Measurements from ENCODE around the gene KCNK2.
A peak's percentile ranks its signal among the peaks of the same experiment; 100 is the strongest.

KCNK2 gene, protein sequence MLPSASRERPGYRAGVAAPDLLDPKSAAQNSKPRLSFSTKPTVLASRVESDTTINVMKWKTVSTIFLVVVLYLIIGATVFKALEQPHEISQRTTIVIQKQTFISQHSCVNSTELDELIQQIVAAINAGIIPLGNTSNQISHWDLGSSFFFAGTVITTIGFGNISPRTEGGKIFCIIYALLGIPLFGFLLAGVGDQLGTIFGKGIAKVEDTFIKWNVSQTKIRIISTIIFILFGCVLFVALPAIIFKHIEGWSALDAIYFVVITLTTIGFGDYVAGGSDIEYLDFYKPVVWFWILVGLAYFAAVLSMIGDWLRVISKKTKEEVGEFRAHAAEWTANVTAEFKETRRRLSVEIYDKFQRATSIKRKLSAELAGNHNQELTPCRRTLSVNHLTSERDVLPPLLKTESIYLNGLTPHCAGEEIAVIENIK

DNA sequence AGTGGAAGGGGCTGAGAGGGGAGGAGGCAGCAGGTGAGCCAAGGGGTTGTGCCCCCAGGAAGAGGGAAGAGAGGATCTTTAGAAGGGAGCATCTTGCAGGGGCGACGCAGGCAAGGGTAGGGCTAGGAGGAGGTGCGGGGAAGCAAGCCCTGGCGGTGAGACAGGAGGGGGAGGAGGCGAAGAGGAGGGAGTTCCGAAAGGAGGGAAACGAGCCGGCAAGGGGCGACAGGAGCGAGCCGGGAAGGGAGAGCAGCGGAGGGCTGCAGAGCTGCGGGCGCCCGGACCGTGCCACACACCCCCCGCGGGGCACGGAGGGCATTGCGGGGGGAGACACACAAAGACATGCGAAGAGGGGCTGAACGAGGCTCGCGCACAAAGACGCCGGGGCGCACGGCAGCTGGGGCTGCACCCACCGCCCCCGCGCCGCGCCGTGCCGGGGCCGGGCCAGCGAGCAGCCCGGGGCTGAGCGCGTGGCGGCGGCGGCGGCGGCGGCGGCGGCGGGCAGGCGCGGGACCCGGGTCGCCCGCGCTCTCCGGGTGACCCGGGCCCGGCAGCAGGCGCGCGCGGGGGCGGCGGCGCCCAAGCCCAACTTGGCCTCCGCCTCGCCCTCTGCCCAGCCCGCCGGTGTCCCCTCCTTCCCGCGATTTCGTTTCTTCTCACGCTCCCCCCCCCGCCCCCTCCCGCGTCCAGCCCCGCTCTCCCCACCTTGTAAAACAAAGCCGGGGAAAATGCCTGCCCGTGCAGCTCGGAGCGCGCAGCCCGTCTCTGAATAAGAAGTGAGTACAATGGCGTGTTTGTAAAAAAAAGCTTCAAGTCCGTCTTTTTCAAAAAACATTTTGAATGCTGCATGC lies at the start of gene KCNK2:
Gene KCNK2 (plus strand): TSS at position 206 of the 851 bp plus-strand sequence. CDS start 649 bp downstream, outside the sequence.
- H3K9ac ChIP-seq (ENCODE audit: low read length): peak within 1 kb of the TSS; percentile 83
- H3K9me3 ChIP-seq (ENCODE audit: control insufficient read depth, low read length): no peaks in the 10 kb centered on the region
- H3K36me3 ChIP-seq (ENCODE audit: control insufficient read depth, insufficient read depth, low read length, severe bottlenecking): no peaks in the 10 kb centered on the region
- no peaks in the 10 kb centered on the region for H3K27me3 ChIP-seq (replicated peaks; ENCODE audit: control insufficient read depth, insufficient read depth, low read length)
- peak; percentile 69 for DNase-seq (ENCODE audit: low read depth)
- H3K4me3 ChIP-seq (ENCODE audit: low read length): peak within 1 kb of the TSS; percentile 95
- no peaks in the 10 kb centered on the region for H3K4me1 ChIP-seq (ENCODE audit: control insufficient read depth, insufficient read depth, low read length)

DNA sequence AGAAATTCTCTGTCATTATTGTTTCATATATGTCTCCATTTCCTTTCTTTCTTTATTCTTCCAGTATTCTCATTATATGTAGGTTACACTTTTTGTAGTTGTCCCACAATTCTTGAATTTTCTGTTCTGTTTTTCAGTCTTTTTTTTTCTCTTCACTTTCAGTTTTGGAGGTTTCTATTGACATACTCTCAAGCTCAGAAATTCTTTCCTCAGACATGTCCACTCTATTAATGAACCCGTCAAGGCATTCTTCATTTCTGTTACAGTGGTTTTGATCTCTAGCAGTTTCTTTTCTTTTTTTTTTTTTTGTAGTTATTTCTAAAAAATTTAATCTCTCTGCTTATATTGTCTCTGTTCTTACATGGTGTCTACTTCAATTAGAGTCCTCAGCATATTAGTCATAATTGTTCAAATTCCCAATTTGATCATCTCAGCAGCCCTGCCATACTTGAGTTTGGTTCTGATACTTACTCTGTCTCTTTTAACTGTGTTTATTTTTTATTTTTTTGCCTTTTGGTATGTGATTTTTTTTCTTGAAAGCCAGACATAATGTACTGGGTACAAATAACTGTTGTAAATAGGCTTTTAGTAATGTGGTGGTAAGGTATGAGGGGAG lies 49.5 kb upstream of the KCNK2 start:
- Histone ChIP-seq H3K4me3 (ENCODE audit: low read length) (peak overlapping the region; percentile 44), H3K9me3 (ENCODE audit: control insufficient read depth, low read length) (no peaks in the 10 kb centered on the region), H3K9ac (ENCODE audit: low read length) (no peak overlapping the region), H3K27me3 (replicated peaks; ENCODE audit: control insufficient read depth, insufficient read depth, low read length) (no peaks in the 10 kb centered on the region), H3K36me3 (ENCODE audit: control insufficient read depth, insufficient read depth, low read length, severe bottlenecking) (no peaks in the 10 kb centered on the region), H3K4me1 (ENCODE audit: control insufficient read depth, insufficient read depth, low read length) (peaks cover 4% of the 10 kb centered on the region)
- no peak for DNase-seq (ENCODE audit: low read depth)

DNA sequence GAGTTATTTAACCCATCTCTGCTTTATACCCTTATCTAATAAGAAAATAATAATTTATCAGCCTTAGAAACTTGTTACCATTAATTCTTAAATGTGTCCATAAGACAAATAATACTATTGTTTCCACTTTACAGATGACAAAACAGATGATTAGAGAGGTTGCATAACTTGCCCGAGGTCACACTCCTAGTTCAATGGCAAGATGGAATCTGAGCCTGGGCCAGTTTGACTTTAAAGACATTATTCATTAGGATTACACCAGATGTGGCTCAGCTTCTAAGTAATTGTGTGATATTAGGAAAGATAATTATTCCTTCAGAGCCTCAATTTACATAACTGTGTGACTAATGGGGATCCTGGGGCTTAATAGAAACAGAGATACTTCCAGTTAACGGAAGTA lies 42.3 kb upstream of the KCNK2 start:
- H3K4me3 ChIP-seq (ENCODE audit: low read length): no peak overlapping the region
- no peak overlapping the region for H3K9ac ChIP-seq (ENCODE audit: low read length)
- DNase-seq (ENCODE audit: low read depth): no peak
- H3K27me3 ChIP-seq (replicated peaks; ENCODE audit: control insufficient read depth, insufficient read depth, low read length): no peaks in the 10 kb centered on the region
- peaks cover 3% of the 10 kb centered on the region for H3K36me3 ChIP-seq (ENCODE audit: control insufficient read depth, insufficient read depth, low read length, severe bottlenecking)
- no peaks in the 10 kb centered on the region for H3K4me1 ChIP-seq (ENCODE audit: control insufficient read depth, insufficient read depth, low read length)
- H3K9me3 ChIP-seq (ENCODE audit: control insufficient read depth, low read length): no peaks in the 10 kb centered on the region

DNA sequence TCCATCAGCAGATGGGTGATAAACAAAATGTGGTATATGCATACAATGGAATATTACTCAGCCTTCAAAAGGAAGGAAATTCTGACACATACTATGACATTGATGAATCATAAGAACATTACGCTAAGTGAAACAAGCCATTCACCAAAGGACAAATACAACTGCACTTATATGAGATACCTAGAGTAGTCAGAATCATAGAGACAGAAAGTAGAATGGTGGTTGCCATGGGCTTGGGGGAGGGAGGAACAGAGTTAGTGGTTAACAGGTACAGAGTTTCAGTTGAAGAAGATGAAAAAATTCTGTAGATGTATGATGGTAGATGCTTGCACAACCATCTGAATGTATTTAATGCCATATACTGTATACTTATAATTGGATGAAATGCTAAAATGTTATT lies 39.1 kb upstream of the KCNK2 start:
- H3K9ac ChIP-seq (ENCODE audit: low read length): no peak overlapping the region
- no peaks in the 10 kb centered on the region for H3K27me3 ChIP-seq (replicated peaks; ENCODE audit: control insufficient read depth, insufficient read depth, low read length)
- H3K4me3 ChIP-seq (ENCODE audit: low read length): no peak overlapping the region
- peaks cover 3% of the 10 kb centered on the region for H3K36me3 ChIP-seq (ENCODE audit: control insufficient read depth, insufficient read depth, low read length, severe bottlenecking)
- no peaks in the 10 kb centered on the region for H3K9me3 ChIP-seq (ENCODE audit: control insufficient read depth, low read length)
- DNase-seq (ENCODE audit: low read depth): no peak
- H3K4me1 ChIP-seq (ENCODE audit: control insufficient read depth, insufficient read depth, low read length): peaks cover 5% of the 10 kb centered on the region

DNA sequence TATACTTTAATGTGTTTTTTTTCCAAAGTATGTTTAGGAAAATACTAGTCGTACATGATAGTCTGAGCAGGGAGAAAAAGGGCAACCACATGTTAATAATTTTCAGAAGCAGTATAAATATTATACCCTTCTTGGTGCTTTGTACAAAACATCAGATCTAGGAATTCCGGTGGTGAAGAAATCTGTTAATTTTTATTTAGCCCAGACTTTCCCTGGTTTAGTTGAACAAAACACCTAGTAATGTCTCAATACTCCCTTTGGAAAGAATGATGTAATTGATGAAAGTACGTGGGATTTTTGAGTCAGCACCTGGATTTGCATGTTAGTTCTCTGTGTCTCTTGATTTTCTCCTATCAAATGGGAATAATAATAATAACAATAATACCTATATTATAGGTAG lies 38.4 kb upstream of the KCNK2 start:
- no peak overlapping the region for H3K4me3 ChIP-seq (ENCODE audit: low read length)
- DNase-seq (ENCODE audit: low read depth): no peak
- peaks cover 3% of the 10 kb centered on the region for H3K9me3 ChIP-seq (ENCODE audit: control insufficient read depth, low read length)
- H3K4me1 ChIP-seq (ENCODE audit: control insufficient read depth, insufficient read depth, low read length): peaks cover 5% of the 10 kb centered on the region
- peaks cover 3% of the 10 kb centered on the region for H3K36me3 ChIP-seq (ENCODE audit: control insufficient read depth, insufficient read depth, low read length, severe bottlenecking)
- no peak overlapping the region for H3K9ac ChIP-seq (ENCODE audit: low read length)
- no peaks in the 10 kb centered on the region for H3K27me3 ChIP-seq (replicated peaks; ENCODE audit: control insufficient read depth, insufficient read depth, low read length)

DNA sequence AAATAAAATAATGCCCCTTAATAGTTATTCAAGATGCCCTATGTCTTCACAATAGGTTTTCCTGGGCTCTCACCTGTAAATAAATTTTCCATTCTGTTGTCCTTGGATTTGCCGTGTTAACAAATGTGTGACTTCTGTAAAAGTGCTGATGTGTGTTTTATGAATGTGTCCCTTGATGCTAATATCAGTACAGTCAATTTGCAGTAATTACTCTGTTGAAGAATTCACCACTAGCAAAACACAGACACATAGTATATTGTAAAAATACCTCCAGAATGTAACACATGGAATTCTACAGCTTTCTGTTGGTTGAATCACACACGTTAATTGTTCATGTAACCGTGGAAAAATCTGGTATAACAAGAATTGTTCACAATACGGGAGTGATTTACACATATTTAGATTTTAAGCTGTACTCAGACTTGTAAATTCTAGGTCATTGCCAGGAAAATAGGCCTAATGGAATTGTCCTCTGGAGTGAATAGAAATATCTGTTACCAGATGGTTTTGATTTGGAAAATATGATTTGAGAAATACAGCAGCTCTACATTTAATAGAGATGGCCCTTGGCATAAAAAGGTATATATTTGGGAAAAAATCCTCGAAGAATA lies 36.7 kb upstream of the KCNK2 start:
- peaks cover 3% of the 10 kb centered on the region for H3K36me3 ChIP-seq (ENCODE audit: control insufficient read depth, insufficient read depth, low read length, severe bottlenecking)
- no peak overlapping the region for H3K4me3 ChIP-seq (ENCODE audit: low read length)
- H3K4me1 ChIP-seq (ENCODE audit: control insufficient read depth, insufficient read depth, low read length): peaks cover 5% of the 10 kb centered on the region
- H3K9me3 ChIP-seq (ENCODE audit: control insufficient read depth, low read length): peaks cover 6% of the 10 kb centered on the region
- H3K9ac ChIP-seq (ENCODE audit: low read length): no peak overlapping the region
- no peaks in the 10 kb centered on the region for H3K27me3 ChIP-seq (replicated peaks; ENCODE audit: control insufficient read depth, insufficient read depth, low read length)
- DNase-seq (ENCODE audit: low read depth): peak; percentile 28

DNA sequence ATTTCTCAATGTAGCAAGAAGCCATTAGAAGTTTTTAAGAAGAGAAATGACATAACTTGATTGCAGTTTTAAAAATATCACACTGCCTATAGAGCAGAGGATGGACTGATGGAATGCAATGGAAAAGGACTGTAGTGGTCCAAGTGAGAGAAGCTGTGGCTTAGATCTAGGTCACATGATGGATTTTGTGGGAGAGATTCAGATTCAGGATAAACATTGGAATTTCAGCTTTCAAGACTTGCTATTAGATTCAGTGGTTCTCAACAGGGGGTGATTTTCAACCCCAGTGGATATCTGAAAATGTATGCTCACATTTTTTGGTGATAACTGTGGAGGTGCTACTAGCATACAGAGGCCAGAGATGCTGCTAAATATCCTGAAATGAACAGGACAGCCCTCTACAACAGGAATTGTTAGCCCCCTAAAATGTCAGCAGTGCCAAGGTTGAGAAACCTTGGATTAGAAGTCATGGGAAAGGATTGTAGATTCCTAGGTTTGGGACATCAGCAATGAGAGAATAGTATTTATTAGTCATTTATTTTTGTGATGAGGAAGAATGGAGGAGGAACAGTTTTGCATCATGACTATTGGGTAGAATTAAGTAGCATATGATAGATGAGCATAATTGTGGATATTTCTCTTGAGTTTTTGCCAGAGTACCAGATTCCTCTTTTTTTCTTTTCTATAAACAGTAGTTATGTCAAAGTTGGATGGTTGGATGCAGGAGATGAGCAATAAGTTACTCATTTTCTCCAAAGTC lies 30.1 kb upstream of the KCNK2 start:
- Histone ChIP-seq H3K4me1 (ENCODE audit: control insufficient read depth, insufficient read depth, low read length) (peaks cover 5% of the 10 kb centered on the region), H3K27me3 (replicated peaks; ENCODE audit: control insufficient read depth, insufficient read depth, low read length) (no peaks in the 10 kb centered on the region), H3K9me3 (ENCODE audit: control insufficient read depth, low read length) (peaks cover 6% of the 10 kb centered on the region), H3K9ac (ENCODE audit: low read length) (no peak overlapping the region), H3K4me3 (ENCODE audit: low read length) (no peak overlapping the region), H3K36me3 (ENCODE audit: control insufficient read depth, insufficient read depth, low read length, severe bottlenecking) (no peaks in the 10 kb centered on the region)
- DNase-seq (ENCODE audit: low read depth): no peak

DNA sequence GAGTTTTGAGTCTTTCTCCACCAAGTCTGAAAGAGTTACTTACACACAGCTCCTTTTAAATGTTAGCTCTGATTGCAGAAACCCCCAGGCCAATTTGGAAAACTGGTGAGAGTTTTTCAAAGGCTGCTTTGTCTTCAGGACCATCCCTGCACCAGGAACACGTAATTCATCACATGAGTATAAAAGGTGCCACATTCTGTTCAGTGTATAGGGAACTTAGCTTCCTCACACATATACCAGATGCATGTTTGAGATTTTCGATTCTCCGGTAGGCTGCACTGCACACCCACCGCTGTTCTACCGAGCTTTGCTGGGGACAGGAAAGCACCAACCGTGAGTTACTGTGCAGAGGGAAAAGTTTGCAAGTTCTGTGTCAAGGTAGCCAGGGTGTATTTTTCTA lies 28.3 kb upstream of the KCNK2 start:
- H3K36me3 ChIP-seq (ENCODE audit: control insufficient read depth, insufficient read depth, low read length, severe bottlenecking): no peaks in the 10 kb centered on the region
- no peak for DNase-seq (ENCODE audit: low read depth)
- H3K27me3 ChIP-seq (replicated peaks; ENCODE audit: control insufficient read depth, insufficient read depth, low read length): no peaks in the 10 kb centered on the region
- peaks cover 5% of the 10 kb centered on the region for H3K4me1 ChIP-seq (ENCODE audit: control insufficient read depth, insufficient read depth, low read length)
- peaks cover 2% of the 10 kb centered on the region for H3K9me3 ChIP-seq (ENCODE audit: control insufficient read depth, low read length)
- H3K9ac ChIP-seq (ENCODE audit: low read length): no peak overlapping the region
- H3K4me3 ChIP-seq (ENCODE audit: low read length): no peak overlapping the region

DNA sequence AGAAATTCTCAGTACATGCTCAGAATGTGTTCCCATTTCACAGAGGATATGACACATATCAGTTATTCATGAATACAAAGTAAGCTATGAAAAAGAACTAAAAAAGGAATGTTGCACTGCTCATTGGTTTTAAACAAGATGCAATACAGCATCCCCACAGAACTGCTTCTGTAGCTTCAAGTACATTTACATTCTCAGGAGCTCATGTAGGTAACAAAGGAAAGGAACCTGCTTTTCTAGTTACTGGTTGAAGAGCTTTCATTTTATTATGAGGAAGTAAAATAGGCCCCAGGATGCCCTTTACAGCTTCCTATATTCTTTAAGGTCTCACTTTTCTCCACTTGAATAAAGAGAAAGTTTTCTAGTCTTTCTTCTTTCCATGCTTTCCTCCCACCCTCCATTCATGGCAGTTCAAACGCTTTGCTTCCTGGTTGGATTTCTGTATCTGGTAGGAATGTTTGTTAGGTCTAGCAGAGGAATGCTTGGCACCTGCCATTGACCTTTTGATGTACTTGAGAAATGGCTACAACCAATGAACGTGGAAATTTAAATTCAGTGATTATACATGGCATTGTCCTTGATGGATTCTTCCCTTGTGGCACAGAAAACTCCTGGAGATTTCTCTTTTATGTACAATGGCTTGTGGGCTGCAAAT lies 27.1 kb upstream of the KCNK2 start:
- H3K27me3 ChIP-seq (replicated peaks; ENCODE audit: control insufficient read depth, insufficient read depth, low read length): no peaks in the 10 kb centered on the region
- no peaks in the 10 kb centered on the region for H3K36me3 ChIP-seq (ENCODE audit: control insufficient read depth, insufficient read depth, low read length, severe bottlenecking)
- no peak overlapping the region for H3K9ac ChIP-seq (ENCODE audit: low read length)
- H3K4me3 ChIP-seq (ENCODE audit: low read length): no peak overlapping the region
- no peaks in the 10 kb centered on the region for H3K9me3 ChIP-seq (ENCODE audit: control insufficient read depth, low read length)
- peaks cover 5% of the 10 kb centered on the region for H3K4me1 ChIP-seq (ENCODE audit: control insufficient read depth, insufficient read depth, low read length)
- DNase-seq (ENCODE audit: low read depth): no peak

DNA sequence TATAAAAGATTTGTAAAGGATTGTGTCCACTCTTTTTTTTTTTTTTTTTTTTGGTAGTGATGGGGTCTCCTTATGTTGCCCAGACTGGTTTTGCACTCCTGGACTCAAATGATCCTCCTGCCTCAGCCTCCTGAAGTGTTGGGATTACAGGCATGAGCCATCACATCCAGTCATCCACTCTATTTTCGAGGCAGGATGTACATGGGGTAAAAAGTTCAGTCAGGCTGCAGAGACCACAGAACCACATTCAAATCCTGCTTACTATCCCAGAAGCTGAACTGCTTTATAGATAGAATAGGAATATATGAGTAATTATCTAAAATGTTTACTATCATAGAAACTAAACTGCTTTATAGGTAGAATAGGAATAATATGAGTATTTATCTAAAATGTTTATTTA lies 26.0 kb upstream of the KCNK2 start:
- no peak for DNase-seq (ENCODE audit: low read depth)
- no peaks in the 10 kb centered on the region for H3K36me3 ChIP-seq (ENCODE audit: control insufficient read depth, insufficient read depth, low read length, severe bottlenecking)
- H3K9ac ChIP-seq (ENCODE audit: low read length): no peak overlapping the region
- no peaks in the 10 kb centered on the region for H3K9me3 ChIP-seq (ENCODE audit: control insufficient read depth, low read length)
- no peaks in the 10 kb centered on the region for H3K27me3 ChIP-seq (replicated peaks; ENCODE audit: control insufficient read depth, insufficient read depth, low read length)
- H3K4me1 ChIP-seq (ENCODE audit: control insufficient read depth, insufficient read depth, low read length): peaks cover 5% of the 10 kb centered on the region
- no peak overlapping the region for H3K4me3 ChIP-seq (ENCODE audit: low read length)

Data from adipocyte (in vitro differentiated cells).